T-helper 2 cell (primary cell): Measurements from ENCODE around the gene MAP3K12.
"Not testable (repeated sequence)": the region's sequence is repeated elsewhere in the genome, so short reads cannot be mapped to it uniquely, and the experiment has no call there.

Experiments used
- DNase-seq, 5 experiments: peaks; one replicate each; pipeline versions ENCODE4 v3.0.0 to v3.0.0-alpha.2; 2012 to 2022

Gene MAP3K12

GRCh38 chr12:53489242-53489864 lies 9.9 kb downstream of the MAP3K12 start:
- no peak for DNase-seq

- DNase-seq, result no peak
Observed at GRCh38 chr12:53486736-53487487, 12.3 kb downstream of the MAP3K12 start.

GRCh38 chr12:53485955-53486735 lies 13.1 kb downstream of the MAP3K12 start:
- no peak for DNase-seq

- no peak for DNase-seq
Observed at GRCh38 chr12:53484686-53485575, 14.3 kb downstream of the MAP3K12 start.

- DNase-seq, result no peak
Observed at GRCh38 chr12:53483979-53484377, 15.3 kb downstream of the MAP3K12 start.

GRCh38 chr12:53483225-53483978 lies 15.9 kb downstream of the MAP3K12 start:
- DNase-seq, result no peak

GRCh38 chr12:53482626-53483168 lies 16.6 kb downstream of the MAP3K12 start:
- no peak for DNase-seq

GRCh38 chr12:53481939-53482586 lies 17.2 kb downstream of the MAP3K12 start:
- DNase-seq, result peak in 1 of 5 experiments; percentile 39

GRCh38 chr12:53481458-53481857 lies 17.8 kb downstream of the MAP3K12 start:
- DNase-seq, result not testable (repeated sequence)

- DNase-seq, result no peak
Observed at GRCh38 chr12:53480491-53481442, 18.5 kb downstream of the MAP3K12 start.

GRCh38 chr12:53479331-53479730 lies 19.9 kb downstream of the MAP3K12 start:
- DNase-seq, result no peak

GRCh38 chr12:53478865-53479264 lies 20.4 kb downstream of the MAP3K12 start:
- DNase-seq, result no peak

GRCh38 chr12:53476769-53477209 lies 22.5 kb downstream of the MAP3K12 start:
- DNase-seq, result no peak

- no peak for DNase-seq
Observed at GRCh38 chr12:53474819-53475218, 24.4 kb downstream of the MAP3K12 start.

GRCh38 chr12:53474077-53474476 lies 25.2 kb downstream of the MAP3K12 start:
- DNase-seq, result no peak

- no peak for DNase-seq
Observed at GRCh38 chr12:53472056-53472582, 27.1 kb downstream of the MAP3K12 start.

- no peak for DNase-seq
Observed at GRCh38 chr12:53468282-53468681, 31.0 kb downstream of the MAP3K12 start.

- no peak for DNase-seq
Observed at GRCh38 chr12:53467880-53468279, 31.4 kb downstream of the MAP3K12 start.

GRCh38 chr12:53467082-53467481 lies 32.2 kb downstream of the MAP3K12 start:
- DNase-seq, result no peak
